Neural progenitor cell (in vitro differentiated cells): Measurements from ENCODE around the gene CCDC7. TPM values are rescaled to one million over a fixed set of nuclear protein-coding genes. Genes with fewer than 3 reads are reported as not detected.

Source experiments
- DNase-seq: peaks from one replicate; pipeline ENCODE4 v3.0.0-alpha.2; 2016; ENCODE audit warnings: low spot score
- H2AFZ ChIP-seq: fragments of 200-600 bp; sonication (generic); replicated peaks from 2 replicates; pipeline ENCODE4 v1.6.1; 2016; ENCODE audit warnings: antibody characterized with exemption
- H3F3A ChIP-seq: fragments of 200-600 bp; sonication (generic); 2 replicates; pipeline ENCODE4 v1.6.1; 2016; ENCODE audit warnings: antibody characterized with exemption, low read depth
- H3K27ac ChIP-seq: fragments of 200-600 bp; sonication (generic); 2 replicates; pipeline ENCODE4 v1.5.1; 2016; ENCODE audit warnings: mild to moderate bottlenecking
- H3K27me3 ChIP-seq: fragments of 200-600 bp; sonication (generic); 2 replicates; pipeline ENCODE4 v1.6.1; 2016; ENCODE audit warnings: mild to moderate bottlenecking, moderate library complexity
- H3K36me3 ChIP-seq: fragments of 200-600 bp; sonication (generic); 2 replicates; pipeline ENCODE4 v1.5.1; 2016
- H3K4me1 ChIP-seq: fragments of 200-600 bp; sonication (generic); 2 replicates; pipeline ENCODE4 v1.6.1; 2016; ENCODE audit warnings: mixed run types
- H3K4me2 ChIP-seq: fragments of 200-600 bp; sonication (generic); 2 replicates; pipeline ENCODE4 v1.6.1; 2016
- H3K4me3 ChIP-seq: fragments of 200-600 bp; sonication (generic); 2 replicates; pipeline ENCODE4 v1.5.1; 2016
- H3K79me2 ChIP-seq: fragments of 200-600 bp; sonication (generic); 2 replicates; pipeline ENCODE4 v1.6.1; 2016; ENCODE audit warnings: low read depth
- H3K9ac ChIP-seq: fragments of 200-600 bp; sonication (generic); 2 replicates; pipeline ENCODE4 v1.6.1; 2016
- H3K9me3 ChIP-seq: fragments of 200-600 bp; sonication (generic); 2 replicates; pipeline ENCODE4 v1.5.1; 2016; ENCODE audit warnings: low read depth
- H4K20me1 ChIP-seq: fragments of 200-600 bp; sonication (generic); 2 replicates; pipeline ENCODE4 v1.6.1; 2016; ENCODE audit warnings: low read depth
- H3K27ac Mint-ChIP-seq: 3 replicates; pipeline ENCODE4 v1.8.0; 2021; ENCODE audit warnings: mixed read lengths
- H3K27me3 Mint-ChIP-seq: 2 replicates; pipeline ENCODE4 v1.8.0; 2022; ENCODE audit warnings: low read depth, mild to moderate bottlenecking, inconsistent platforms, moderate library complexity, mixed read lengths; ENCODE audit not compliant: insufficient read depth
- H3K36me3 Mint-ChIP-seq: 3 replicates; pipeline ENCODE4 v1.8.0; 2021; ENCODE audit warnings: mixed read lengths
- H3K4me1 Mint-ChIP-seq: 3 replicates; pipeline ENCODE4 v1.8.0; 2021; ENCODE audit warnings: mixed read lengths
- H3K4me3 Mint-ChIP-seq: 3 replicates; pipeline ENCODE4 v1.8.0; 2021; ENCODE audit warnings: mild to moderate bottlenecking, moderate library complexity, mixed read lengths
- H3K9me3 Mint-ChIP-seq: 3 replicates; pipeline ENCODE4 v1.8.0; 2020; ENCODE audit warnings: mixed read lengths
- EZH2 ChIP-seq: fragments of 200-600 bp; sonication (generic); IDR thresholded peaks from 2 replicates; pipeline ENCODE4 v1.6.1; 2017; ENCODE audit warnings: antibody characterized with exemption, mild to moderate bottlenecking, moderate library complexity
- EZH2phosphoT487 ChIP-seq: fragments of 200-600 bp; sonication (generic); IDR thresholded peaks from 2 replicates; pipeline ENCODE4 v1.6.1; 2017; ENCODE audit warnings: antibody characterized with exemption
- total RNA-seq: library from RNA; depleted of rRNA; stranded (reverse); fragments of >200 nt; gene quantifications from 2 replicates; pipeline ENCODE4 v1.2.3, GENCODE V29; 2015; ENCODE audit warnings: low replicate concordance
- TF ChIP-seq, protein P1 (sequence below): fragments of 200-600 bp; sonication (generic); IDR thresholded peaks from 2 replicates; pipeline ENCODE4 v1.5.1; 2017; ENCODE audit warnings: antibody characterized with exemption, mild to moderate bottlenecking

CCDC7 gene
- total RNA-seq, 1 donor from 2014 or later, result 6.9 TPM

DNA sequence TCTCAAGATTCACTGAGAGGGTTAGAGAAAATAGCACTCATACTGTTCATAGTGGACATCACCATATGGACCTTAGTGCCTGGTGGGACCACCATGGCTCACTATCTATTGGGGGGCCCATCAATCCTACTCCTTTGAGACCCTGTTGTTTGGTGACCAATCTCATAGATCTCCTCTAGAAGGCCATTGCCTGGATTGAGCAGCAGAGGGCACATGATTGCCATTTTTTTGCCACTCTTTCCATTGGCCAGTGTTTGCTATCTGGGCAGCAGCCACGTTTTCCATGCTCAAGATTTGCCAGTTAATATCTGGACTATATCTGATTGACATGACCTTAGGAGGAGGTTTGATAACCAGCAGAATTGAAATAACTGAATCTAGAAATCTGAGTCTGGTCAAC, 267.6 kb downstream of the CCDC7 start:
- Histone ChIP-seq H3K9me3 (no peaks in the 10 kb centered on the region), H3K4me3 (no peak overlapping the region), H3K27me3 (no peaks in the 10 kb centered on the region), H3K9ac (no peak overlapping the region), H3K36me3 (no peaks in the 10 kb centered on the region), H3K4me2 (no peak overlapping the region), H3K27ac (no peak overlapping the region), H3K4me1 (no peaks in the 10 kb centered on the region), H3K79me2 (no peaks in the 10 kb centered on the region), H2AFZ (no peak overlapping the region), H3F3A (no peaks in the 10 kb centered on the region), H4K20me1 (no peaks in the 10 kb centered on the region)
- no peak overlapping the region for H3K4me3 Mint-ChIP-seq
- no peaks in the 10 kb centered on the region for H3K36me3 Mint-ChIP-seq
- no peaks in the 10 kb centered on the region for H3K4me1 Mint-ChIP-seq
- peaks cover 7% of the 10 kb centered on the region for H3K9me3 Mint-ChIP-seq
- no peaks in the 10 kb centered on the region for H3K27me3 Mint-ChIP-seq
- DNase-seq, result no peak
- TF ChIP-seq, protein P1, sequence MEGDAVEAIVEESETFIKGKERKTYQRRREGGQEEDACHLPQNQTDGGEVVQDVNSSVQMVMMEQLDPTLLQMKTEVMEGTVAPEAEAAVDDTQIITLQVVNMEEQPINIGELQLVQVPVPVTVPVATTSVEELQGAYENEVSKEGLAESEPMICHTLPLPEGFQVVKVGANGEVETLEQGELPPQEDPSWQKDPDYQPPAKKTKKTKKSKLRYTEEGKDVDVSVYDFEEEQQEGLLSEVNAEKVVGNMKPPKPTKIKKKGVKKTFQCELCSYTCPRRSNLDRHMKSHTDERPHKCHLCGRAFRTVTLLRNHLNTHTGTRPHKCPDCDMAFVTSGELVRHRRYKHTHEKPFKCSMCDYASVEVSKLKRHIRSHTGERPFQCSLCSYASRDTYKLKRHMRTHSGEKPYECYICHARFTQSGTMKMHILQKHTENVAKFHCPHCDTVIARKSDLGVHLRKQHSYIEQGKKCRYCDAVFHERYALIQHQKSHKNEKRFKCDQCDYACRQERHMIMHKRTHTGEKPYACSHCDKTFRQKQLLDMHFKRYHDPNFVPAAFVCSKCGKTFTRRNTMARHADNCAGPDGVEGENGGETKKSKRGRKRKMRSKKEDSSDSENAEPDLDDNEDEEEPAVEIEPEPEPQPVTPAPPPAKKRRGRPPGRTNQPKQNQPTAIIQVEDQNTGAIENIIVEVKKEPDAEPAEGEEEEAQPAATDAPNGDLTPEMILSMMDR, result peak; percentile 14
- no peak for TF ChIP-seq EZH2phosphoT487
- H3K27ac Mint-ChIP-seq, result no peak overlapping the region

DNA sequence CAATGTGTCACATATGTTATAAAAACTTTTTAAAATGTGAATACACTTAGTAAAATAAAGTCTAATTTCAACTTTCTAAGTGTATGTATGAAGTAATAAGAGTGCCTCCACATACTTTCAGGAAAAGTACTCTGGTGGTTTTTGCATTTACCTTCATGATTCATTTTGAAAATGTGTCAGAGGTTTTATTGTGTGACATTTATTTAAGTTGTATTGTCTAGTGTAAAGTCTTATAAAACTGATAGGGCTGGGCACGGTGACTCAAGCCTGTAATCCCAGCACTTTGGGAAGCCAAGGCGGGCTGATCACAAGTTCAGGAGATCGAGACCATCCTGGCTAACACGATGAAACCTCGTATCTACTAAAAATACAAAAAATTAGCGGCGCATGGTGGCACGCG, 285.6 kb downstream of the CCDC7 start:
- Mint-ChIP-seq H3K4me3 (no peak overlapping the region), H3K4me1 (no peaks in the 10 kb centered on the region), H3K27ac (no peak overlapping the region), H3K36me3 (no peaks in the 10 kb centered on the region), H3K9me3 (no peaks in the 10 kb centered on the region), H3K27me3 (no peaks in the 10 kb centered on the region)
- no peaks in the 10 kb centered on the region for H3K36me3 ChIP-seq
- no peak for DNase-seq
- TF ChIP-seq EZH2, result no peak
- TF ChIP-seq, protein P1, result no peak
- TF ChIP-seq EZH2phosphoT487, result no peak
- no peaks in the 10 kb centered on the region for H4K20me1 ChIP-seq
- no peak overlapping the region for H3K4me3 ChIP-seq
- H3K79me2 ChIP-seq, result no peaks in the 10 kb centered on the region
- H3K27me3 ChIP-seq, result no peaks in the 10 kb centered on the region
- no peaks in the 10 kb centered on the region for H3F3A ChIP-seq
- no peaks in the 10 kb centered on the region for H3K9me3 ChIP-seq
- H3K27ac ChIP-seq, result no peak overlapping the region
- H3K4me1 ChIP-seq, result no peaks in the 10 kb centered on the region
- H3K9ac ChIP-seq, result no peak overlapping the region
- H3K4me2 ChIP-seq, result no peak overlapping the region
- no peak overlapping the region for H2AFZ ChIP-seq

DNA sequence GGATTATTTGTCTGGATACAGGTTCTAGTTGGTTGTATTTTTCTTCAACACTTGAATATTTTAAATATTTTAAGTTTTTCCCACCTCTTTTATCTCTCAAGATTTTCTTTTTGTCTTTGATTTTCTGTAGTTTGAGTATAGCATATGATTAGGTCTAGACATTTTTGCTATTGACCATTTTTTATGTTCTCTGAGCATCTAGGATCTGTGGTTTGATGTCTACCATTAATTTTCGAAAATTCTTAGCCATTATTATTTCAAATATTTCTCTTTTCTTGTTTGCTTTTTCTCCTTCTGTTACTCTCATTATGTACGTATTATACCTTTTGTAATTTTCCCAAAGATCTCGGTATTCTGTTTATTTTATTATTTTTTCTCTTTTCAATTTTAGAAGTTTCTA, 293.0 kb downstream of the CCDC7 start:
- Mint-ChIP-seq H3K9me3 (no peaks in the 10 kb centered on the region), H3K36me3 (no peaks in the 10 kb centered on the region), H3K4me3 (no peak overlapping the region), H3K4me1 (no peaks in the 10 kb centered on the region), H3K27me3 (no peaks in the 10 kb centered on the region), H3K27ac (no peak overlapping the region)
- Histone ChIP-seq H3K79me2 (no peaks in the 10 kb centered on the region), H3K4me2 (no peak overlapping the region), H3K36me3 (no peaks in the 10 kb centered on the region), H2AFZ (no peak overlapping the region), H3K27ac (no peak overlapping the region), H3K27me3 (no peaks in the 10 kb centered on the region), H3K9ac (no peak overlapping the region), H3K4me1 (no peaks in the 10 kb centered on the region), H4K20me1 (no peaks in the 10 kb centered on the region), H3K9me3 (no peaks in the 10 kb centered on the region), H3F3A (no peaks in the 10 kb centered on the region), H3K4me3 (no peak overlapping the region)
- TF ChIP-seq EZH2phosphoT487, result no peak
- TF ChIP-seq, protein P1, result no peak
- TF ChIP-seq EZH2, result no peak
- no peak for DNase-seq

DNA sequence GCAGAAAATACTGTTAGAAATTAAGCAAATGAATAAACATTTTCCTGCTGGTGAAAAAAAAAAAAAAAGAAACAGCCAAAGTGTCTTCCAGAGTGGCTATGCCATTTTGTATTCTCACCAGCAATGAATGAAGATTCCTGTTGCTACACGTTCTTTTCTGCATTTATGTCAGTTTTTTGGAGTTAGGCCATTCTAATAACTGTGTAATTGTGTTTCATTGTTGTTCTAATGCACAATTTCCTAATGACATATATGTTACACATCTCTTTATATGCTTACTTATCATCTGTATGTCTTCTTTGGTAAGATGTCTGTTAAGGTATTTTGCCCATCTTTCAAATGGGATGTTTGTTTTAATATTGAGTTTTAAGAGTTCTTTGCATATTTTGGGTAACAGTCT, 298.4 kb downstream of the CCDC7 start:
- TF ChIP-seq, protein P1, result no peak
- TF ChIP-seq EZH2phosphoT487 (no peak), EZH2 (no peak)
- no peaks in the 10 kb centered on the region for H3K27me3 ChIP-seq
- H3K36me3 Mint-ChIP-seq, result peaks cover 2% of the 10 kb centered on the region
- no peaks in the 10 kb centered on the region for H3K4me1 Mint-ChIP-seq
- no peak overlapping the region for H3K27ac Mint-ChIP-seq
- H3K4me2 ChIP-seq, result no peak overlapping the region
- no peaks in the 10 kb centered on the region for H3F3A ChIP-seq
- no peak overlapping the region for H3K9ac ChIP-seq
- no peaks in the 10 kb centered on the region for H3K9me3 ChIP-seq
- H3K9me3 Mint-ChIP-seq, result peaks cover 11% of the 10 kb centered on the region
- H3K27me3 Mint-ChIP-seq, result no peaks in the 10 kb centered on the region
- no peaks in the 10 kb centered on the region for H3K4me1 ChIP-seq
- no peak overlapping the region for H3K4me3 ChIP-seq
- DNase-seq, result no peak
- no peak overlapping the region for H2AFZ ChIP-seq
- H3K36me3 ChIP-seq, result no peaks in the 10 kb centered on the region
- no peaks in the 10 kb centered on the region for H4K20me1 ChIP-seq
- H3K4me3 Mint-ChIP-seq, result no peak overlapping the region
- H3K27ac ChIP-seq, result no peak overlapping the region
- no peaks in the 10 kb centered on the region for H3K79me2 ChIP-seq
